Ectodermal cell (in vitro differentiated cells): Measurements from ENCODE around the gene DNASE1L2.

Experiments
- H3K27ac ChIP-seq: 2 replicates; pipeline ENCODE4 v1.7.0; 2013; ENCODE audit warnings: mild to moderate bottlenecking, low read depth, low read length; ENCODE audit not compliant: insufficient read depth, poor library complexity, severe bottlenecking
- H3K27me3 ChIP-seq: 2 replicates; pipeline ENCODE4 v1.7.0; 2013; ENCODE audit warnings: mild to moderate bottlenecking, low read length; ENCODE audit not compliant: insufficient read depth, control insufficient read depth, poor library complexity, severe bottlenecking
- H3K36me3 ChIP-seq: one replicate; pipeline ENCODE4 v1.7.0; 2013; ENCODE audit warnings: low read length; ENCODE audit not compliant: control insufficient read depth, insufficient read depth
- H3K4me1 ChIP-seq: one replicate; pipeline ENCODE4 v1.7.0; 2013; ENCODE audit warnings: low read length; ENCODE audit not compliant: control insufficient read depth, insufficient read depth
- H3K4me3 ChIP-seq: 2 replicates; pipeline ENCODE4 v1.7.0; 2013; ENCODE audit warnings: low read depth, low read length, control low read depth; ENCODE audit not compliant: insufficient read depth
- H3K9me3 ChIP-seq: 2 replicates; pipeline ENCODE4 v1.7.0; 2013; ENCODE audit warnings: mild to moderate bottlenecking, low read length, moderate library complexity; ENCODE audit not compliant: control insufficient read depth
- WGBS, 2 experiments: methylation state at CpG; one replicate each; pipeline ENCODE4 v1.1.7; 2013; ENCODE audit warnings: missing lambda C conversion rate in 2 of 2; 5-methylcytosine and 5-hydroxymethylcytosine counted together

Gene DNASE1L2

DNA sequence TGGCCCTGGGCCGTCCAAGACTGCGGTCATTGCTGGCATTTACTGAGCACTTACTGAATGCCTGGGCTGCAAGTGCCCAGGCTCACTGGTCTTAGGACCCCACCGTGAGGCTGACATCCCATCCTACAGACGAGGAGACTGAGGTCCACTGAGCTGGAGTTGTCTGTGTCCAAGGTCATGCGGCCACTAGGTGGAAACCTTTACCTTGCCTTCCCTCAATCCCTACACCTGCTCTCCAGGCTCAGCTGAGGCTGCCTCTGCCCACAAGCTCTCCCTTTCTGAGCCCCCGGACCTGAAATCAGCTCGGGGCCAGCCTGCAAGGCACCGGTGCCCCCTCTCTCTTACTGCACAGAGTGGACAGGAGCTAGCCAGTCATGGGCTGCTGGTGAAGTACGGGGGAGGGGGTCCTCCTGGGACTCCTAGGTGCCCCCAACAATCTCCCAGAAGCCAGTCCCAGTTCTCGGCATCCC, 41.4 kb upstream of the DNASE1L2 start:
- peaks cover 52% of the 10 kb centered on the region for H3K27me3 ChIP-seq
- WGBS, 2 experiments, result 16 to 20% methylated on average over 10 of the region's 10 CpGs
- H3K9me3 ChIP-seq, result no peaks in the 10 kb centered on the region
- H3K36me3 ChIP-seq, result no peaks in the 10 kb centered on the region
- peaks cover 10% of the 10 kb centered on the region for H3K4me1 ChIP-seq
- H3K4me3 ChIP-seq, result no peak overlapping the region
- H3K27ac ChIP-seq, result no peak overlapping the region

DNA sequence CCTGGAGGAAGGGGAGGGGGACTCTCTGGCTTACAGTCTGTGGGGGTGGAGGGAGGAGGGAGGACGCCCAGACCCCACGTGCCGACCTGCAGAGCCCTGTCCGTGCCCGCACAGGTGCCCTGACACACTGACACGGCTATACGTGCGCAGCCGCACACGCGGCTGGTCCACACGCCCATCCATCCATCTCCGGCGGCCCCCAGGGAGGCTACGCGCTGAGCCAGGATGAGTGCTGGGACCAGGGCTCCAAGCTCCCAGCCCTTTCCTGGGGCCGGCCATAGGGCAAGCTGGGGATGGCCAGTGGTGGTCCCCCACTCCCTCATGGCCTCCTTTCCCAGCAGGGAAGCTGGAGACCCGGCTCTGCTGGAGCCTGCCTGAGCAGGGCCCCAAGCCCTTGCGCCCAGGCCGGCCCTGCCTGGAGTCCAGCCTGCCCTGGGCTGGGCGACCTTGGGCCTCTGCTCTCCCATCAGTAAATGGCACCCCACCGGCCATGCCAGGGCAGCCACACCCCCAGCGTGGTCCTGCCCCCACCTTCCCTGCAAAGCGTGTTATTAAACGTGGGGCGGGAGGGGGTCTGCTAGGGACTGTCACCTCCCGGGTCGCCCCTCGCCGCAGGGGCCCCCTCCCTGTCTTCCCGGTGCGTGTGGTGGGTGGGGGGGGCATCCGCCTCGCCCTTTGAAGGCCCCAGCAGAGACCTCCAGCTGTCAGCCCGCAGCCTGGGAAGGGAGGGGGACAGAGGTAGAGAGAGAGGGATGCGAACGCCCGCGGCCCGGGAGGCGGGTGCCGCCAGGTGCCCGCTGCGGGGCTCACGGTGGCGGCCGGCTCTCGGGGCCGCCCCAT, 40.7 kb upstream of the DNASE1L2 start:
- Histone ChIP-seq H3K9me3 (no peaks in the 10 kb centered on the region), H3K4me1 (peaks cover 10% of the 10 kb centered on the region), H3K36me3 (no peaks in the 10 kb centered on the region), H3K27me3 (peaks cover 58% of the 10 kb centered on the region), H3K27ac (no peak overlapping the region), H3K4me3 (peak overlapping the region; percentile 52)
- WGBS, 2 experiments, result 3% methylated on average over 49 of the region's 49 CpGs

DNA sequence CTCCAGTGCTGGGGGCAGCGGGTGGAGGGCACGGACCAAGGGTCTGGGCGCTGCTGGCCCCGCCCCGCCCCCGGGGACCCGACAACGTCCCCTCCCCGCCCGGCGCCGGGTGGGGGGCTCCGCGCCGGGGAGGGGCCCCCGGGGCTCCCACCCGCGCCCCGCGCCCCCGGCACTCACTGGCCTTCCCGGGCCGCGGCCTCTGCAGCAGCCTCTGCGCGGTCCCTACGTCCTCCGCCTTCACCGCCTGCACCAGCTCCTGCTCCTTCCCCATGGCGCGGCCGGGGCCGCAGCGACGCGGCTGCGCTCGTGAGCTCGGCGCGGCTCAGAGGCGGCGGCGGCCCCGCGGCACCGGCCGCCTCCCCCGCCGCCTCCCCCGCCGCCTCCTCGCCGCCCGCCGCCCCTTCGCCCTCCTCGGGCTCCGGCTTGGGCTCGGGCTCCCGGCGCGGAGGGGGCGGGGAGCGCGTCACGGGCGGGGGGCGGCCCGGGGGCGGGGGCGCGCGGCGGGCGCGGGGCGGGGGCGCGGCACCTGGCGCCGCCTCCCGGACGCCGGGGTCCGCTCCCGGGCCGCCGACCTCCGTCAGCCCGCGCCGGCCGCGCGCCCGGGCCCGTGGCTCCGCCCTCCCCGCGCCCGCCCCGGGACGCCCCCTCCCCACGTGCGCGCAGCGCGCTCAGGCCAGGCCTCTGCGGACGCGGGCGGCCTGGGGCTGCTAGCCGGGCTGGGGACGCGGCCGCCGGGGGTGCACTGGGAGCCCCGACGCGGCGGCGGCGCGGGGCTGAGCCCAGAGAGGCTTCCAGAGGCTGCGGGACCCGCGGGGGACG, 39.9 kb upstream of the DNASE1L2 start, which contains the start of gene CASKIN1:
TSS of gene CASKIN1 (minus strand) at position 444 of the 819 bp plus-strand sequence. CDS start at position 271, 173 bp downstream.
- peaks cover 60% of the 10 kb centered on the region for H3K27me3 ChIP-seq
- H3K9me3 ChIP-seq, result no peaks in the 10 kb centered on the region
- 0 to 1% methylated on average over 129 of the region's 129 CpGs for WGBS, 2 experiments
- peak within 1 kb of the TSS; percentile 52 for H3K4me3 ChIP-seq
- peaks cover 10% of the 10 kb centered on the region for H3K4me1 ChIP-seq
- no peak within 1 kb of the TSS for H3K27ac ChIP-seq
- no peaks in the 10 kb centered on the region for H3K36me3 ChIP-seq

DNA sequence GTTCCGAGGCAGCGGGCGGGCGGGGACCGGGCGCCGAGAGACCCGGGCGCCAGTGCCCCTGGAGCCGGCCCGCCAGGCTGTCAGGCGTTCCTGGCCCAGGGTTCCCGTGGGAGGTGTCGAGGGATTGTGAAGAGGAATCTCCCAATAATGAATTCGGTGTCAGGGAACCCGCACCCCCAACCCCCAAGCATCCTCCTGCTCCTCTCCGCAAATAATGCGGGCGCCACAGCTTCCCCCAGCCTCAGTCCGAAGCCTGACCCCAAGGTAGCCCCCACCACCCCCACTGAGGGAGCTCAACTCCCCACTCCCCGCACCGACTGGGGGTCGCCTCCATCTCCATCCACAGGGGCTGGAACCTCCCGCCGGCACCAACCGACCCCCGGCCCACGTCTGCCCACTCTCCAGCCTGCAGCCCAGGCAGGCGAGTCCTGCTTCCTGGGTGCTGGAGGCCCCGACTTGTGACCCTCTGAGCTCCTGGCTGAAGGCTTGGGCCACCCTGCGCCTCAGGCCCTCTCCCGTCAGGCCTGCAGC, 39.2 kb upstream of the DNASE1L2 start:
- WGBS, 2 experiments, result 26 to 27% methylated on average over 32 of the region's 32 CpGs
- Histone ChIP-seq H3K36me3 (no peaks in the 10 kb centered on the region), H3K27ac (no peak overlapping the region), H3K27me3 (peaks cover 61% of the 10 kb centered on the region), H3K4me3 (peak overlapping the region; percentile 34), H3K4me1 (peaks cover 10% of the 10 kb centered on the region), H3K9me3 (no peaks in the 10 kb centered on the region)

DNA sequence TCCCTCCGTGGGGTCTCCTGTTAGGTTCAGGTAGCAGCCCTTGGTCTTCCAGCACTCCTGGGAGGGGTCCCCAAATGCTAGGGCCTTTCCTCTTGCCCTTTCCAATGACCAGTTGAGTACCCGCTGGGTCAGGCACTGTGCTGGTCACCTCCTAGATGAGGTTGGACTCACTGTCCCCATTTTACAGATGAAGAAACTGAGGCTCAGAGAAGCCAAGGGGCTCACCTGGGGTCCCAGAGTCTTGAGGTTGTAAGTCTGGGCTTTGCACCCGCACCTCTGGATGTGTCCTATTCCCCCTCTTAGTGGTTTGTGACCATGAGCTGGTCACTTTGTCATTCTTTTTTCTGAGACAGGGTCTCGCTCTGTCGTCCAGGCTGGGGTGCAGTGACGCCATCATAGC, 38.5 kb upstream of the DNASE1L2 start:
- Histone ChIP-seq H3K27me3 (peaks cover 65% of the 10 kb centered on the region), H3K4me1 (peaks cover 10% of the 10 kb centered on the region), H3K36me3 (no peaks in the 10 kb centered on the region), H3K9me3 (no peaks in the 10 kb centered on the region), H3K4me3 (no peak overlapping the region), H3K27ac (no peak overlapping the region)
- WGBS, 2 experiments, result 82 to 83% methylated on average over 6 of the region's 6 CpGs

DNA sequence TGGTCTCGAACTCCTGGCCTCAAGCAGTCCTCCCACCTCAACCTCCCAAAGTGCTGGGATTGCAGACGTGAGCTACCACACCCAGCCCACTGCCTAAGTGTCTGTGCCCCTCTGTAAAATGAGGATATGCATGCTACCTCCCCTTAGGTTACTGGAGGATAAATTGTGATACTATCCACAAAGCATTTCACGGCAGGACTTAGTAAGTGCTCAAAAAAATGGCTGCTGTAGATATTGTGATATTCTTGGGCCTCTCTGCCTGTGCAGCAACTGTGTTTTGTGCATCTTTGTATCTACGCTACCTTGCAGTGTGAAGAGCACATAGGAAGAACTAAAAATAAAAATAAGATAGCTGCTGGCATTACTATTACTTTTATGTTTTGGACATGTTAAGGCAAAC, 38.0 kb upstream of the DNASE1L2 start:
- Histone ChIP-seq H3K36me3 (no peaks in the 10 kb centered on the region), H3K4me3 (no peak overlapping the region), H3K9me3 (no peaks in the 10 kb centered on the region), H3K27ac (no peak overlapping the region), H3K4me1 (peaks cover 10% of the 10 kb centered on the region), H3K27me3 (peaks cover 65% of the 10 kb centered on the region)
- 80 to 83% methylated on average over 4 of the region's 4 CpGs for WGBS, 2 experiments

DNA sequence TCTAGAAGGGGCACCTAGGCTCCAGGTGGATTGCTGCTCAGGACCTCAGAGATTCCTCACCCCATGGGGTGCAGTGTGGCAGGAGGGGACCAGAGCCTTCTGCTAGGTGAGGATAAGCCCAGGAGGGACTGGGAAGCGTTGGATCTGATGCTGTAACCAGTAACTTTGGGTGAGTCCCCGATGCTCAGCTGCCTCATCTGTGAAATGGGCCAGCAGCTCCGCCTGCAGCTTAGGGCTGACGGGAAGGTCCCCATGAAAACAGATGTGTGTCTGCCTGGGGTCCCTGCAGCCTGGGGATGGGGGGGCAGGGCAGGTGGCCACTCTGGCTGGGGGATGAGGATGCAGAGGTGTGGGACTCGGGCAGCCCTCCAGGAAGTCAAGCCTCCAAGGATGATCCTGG, 37.1 kb upstream of the DNASE1L2 start:
- 79 to 81% methylated on average over 5 of the region's 5 CpGs for WGBS, 2 experiments
- Histone ChIP-seq H3K9me3 (no peaks in the 10 kb centered on the region), H3K36me3 (no peaks in the 10 kb centered on the region), H3K4me3 (no peak overlapping the region), H3K27me3 (peaks cover 65% of the 10 kb centered on the region), H3K27ac (no peak overlapping the region), H3K4me1 (peaks cover 10% of the 10 kb centered on the region)

DNA sequence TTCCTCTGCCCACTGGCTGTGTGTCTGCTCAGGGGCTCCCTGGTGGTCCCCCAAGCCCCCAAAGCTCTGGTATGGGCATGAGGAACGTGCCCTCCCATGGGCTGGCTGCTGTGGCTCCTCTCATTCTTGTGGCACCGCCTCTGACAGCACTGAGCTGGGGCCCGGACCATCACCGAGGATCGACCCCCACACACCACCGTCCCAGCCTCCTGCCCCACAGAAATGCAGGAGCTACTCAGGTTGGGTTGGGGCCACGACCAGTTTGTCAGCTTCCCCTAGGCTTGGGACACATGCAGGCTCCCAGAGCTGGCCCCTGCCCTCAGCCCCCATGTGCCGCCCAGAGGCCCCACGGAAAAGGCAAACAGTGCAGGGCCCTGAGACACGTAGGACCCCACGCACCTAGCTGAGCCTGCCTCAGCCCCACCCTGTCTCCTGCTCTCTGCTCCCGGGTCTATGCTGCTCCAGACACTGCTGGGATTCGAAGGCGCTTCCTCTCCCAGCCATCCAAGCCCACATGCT, 36.6 kb upstream of the DNASE1L2 start:
- no peak overlapping the region for H3K27ac ChIP-seq
- H3K4me1 ChIP-seq, result peaks cover 10% of the 10 kb centered on the region
- WGBS, 2 experiments, result 72 to 76% methylated on average over 14 of the region's 14 CpGs
- H3K27me3 ChIP-seq, result peaks cover 62% of the 10 kb centered on the region
- no peak overlapping the region for H3K4me3 ChIP-seq
- no peaks in the 10 kb centered on the region for H3K9me3 ChIP-seq
- H3K36me3 ChIP-seq, result no peaks in the 10 kb centered on the region

DNA sequence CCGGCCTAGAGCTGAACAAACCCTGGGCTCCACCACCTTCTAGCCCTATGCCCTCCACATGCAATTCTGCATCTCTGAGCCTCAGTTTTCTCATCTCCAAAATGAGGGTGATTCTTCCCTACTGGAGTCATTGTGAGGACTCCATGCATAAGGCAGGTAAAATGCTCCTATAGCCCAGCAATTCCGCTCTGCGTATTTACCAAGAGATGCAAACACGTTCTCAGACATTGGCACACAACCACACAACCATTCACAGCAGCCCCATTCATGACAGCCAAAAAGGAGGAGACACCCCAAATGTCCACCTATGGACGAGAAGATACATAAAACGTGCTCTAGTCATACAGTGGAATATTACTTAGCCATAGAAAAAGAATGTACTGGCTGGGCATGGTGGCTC, 35.9 kb upstream of the DNASE1L2 start:
- Histone ChIP-seq H3K4me3 (no peak overlapping the region), H3K4me1 (peaks cover 6% of the 10 kb centered on the region), H3K27me3 (peaks cover 55% of the 10 kb centered on the region), H3K9me3 (no peaks in the 10 kb centered on the region), H3K36me3 (no peaks in the 10 kb centered on the region), H3K27ac (no peak overlapping the region)
- WGBS, 2 experiments, result 87 to 90% methylated on average over 6 of the region's 6 CpGs
